Stromal cell of bone marrow (primary cell): ENCODE results near the gene RFLNA.
"Not testable (repeated sequence)": the region's sequence is repeated elsewhere in the genome, so short reads cannot be mapped to it uniquely, and the experiment has no call there.

Source experiments
- DNase-seq: peaks from one replicate; pipeline ENCODE4 v3.0.0-alpha.2; 2012; ENCODE audit warnings: low read depth

RFLNA gene

GRCh38 chr12:124319368-124320050 is 24.6 kb downstream of the RFLNA start:
- no peak for DNase-seq

DNA sequence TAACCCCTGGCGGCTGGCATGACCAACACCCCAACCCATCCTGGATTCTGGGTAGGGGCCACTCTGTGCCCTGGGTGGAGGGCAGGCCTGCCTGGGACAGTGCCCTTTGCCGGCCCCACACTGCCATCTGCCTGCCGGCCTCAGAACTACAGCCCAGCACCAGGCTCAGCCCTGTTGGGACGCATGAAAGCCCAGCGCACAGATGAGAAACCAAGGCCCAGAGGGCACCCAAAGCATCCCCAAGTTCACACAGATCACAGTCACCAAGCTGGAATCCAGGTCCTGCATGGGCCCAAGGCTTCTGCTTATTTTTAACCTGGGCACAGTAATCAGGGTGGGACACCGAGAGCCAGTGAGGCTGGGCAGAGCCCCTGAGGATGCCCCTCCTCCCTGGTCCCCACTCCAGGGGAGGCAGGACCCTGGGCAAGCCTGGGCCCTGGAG is 26.2 kb downstream of the RFLNA start:
- DNase-seq, result peak; percentile 22

DNA sequence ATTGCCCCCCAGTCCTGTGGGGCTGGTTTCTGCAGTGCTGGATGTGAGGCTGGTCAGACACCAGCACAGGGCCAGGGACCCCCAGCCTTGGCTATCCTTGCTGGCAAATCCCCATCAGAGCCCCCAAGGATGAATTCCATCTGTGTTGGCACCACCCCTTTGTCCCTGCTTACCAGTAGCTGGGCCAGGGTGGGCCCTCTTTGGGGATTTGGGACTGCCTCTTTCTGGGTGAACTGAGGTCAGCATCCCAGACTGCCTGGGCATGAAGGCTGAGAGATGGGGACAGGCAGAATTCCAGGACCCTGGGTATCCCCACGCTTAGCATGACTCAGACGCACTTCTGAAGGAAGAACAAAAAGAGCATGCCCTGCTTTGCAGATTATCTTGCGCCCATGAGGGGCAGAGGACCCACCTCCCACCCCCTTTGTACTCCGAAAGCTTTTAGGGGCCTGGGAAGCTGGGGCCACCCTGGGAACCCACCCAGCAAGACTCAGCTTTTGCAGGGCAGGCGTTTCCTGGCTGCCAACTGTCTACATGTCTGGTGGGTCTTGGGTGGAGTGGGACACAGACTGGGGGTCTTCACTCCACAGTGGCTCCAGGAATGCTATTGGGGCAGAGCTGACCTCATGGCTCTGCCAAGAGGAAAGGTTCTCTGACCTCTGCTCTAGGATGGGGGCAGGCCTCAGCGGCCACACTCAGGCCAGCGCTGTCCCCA is 26.8 kb downstream of the RFLNA start:
- no peak for DNase-seq

- DNase-seq, result no peak
These were observed 27.5 kb downstream of the RFLNA start for GRCh38 chr12:124322271-124322998.

DNA sequence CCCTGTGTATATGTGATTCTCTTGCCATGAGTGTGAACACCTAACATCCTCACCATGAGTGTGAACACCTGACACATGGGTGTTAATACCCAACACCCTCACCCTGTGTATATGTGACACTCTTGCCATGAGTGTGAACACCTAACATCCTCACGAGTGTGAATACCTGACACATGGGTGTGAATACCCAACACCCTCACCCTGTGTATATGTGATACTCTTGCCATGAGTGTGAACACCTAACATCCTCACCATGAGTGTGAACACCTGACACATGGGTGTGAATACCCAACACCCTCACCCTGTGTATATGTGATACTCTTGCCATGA is 28.1 kb downstream of the RFLNA start:
- DNase-seq, result not testable (repeated sequence)

DNA sequence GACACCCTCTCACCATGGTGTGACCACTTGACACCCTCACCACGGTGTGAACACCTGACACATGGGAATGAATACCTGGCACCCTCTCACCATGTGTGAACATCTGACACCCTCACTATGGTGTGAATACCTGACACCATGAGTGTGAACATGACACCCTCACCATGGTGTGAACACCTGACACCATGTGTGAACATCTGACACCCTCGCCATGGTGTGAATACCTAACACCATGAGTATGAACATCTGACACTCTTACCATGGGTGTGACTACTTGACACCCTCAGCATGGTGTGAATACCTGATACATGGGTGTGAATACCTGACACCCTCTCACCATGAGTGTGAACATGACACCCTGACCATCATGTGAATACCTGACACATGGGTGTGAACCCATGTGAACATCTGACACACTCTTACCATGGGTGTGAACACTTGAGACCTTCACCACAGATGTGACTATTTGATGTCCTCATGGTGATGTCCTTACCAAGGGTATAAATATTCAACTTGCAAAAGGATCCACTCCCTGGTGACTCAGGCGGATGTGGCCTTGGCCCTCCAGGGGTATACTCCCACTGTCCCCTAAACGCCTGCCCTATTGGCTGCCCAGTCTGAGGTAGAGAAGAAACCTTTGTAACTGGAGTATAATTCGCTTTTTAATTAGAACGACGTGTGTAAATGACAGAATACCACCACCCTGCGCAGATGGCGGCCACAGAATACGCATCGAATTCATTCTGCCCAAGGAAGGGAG is 29.1 kb downstream of the RFLNA start:
- DNase-seq, result no peak

DNA sequence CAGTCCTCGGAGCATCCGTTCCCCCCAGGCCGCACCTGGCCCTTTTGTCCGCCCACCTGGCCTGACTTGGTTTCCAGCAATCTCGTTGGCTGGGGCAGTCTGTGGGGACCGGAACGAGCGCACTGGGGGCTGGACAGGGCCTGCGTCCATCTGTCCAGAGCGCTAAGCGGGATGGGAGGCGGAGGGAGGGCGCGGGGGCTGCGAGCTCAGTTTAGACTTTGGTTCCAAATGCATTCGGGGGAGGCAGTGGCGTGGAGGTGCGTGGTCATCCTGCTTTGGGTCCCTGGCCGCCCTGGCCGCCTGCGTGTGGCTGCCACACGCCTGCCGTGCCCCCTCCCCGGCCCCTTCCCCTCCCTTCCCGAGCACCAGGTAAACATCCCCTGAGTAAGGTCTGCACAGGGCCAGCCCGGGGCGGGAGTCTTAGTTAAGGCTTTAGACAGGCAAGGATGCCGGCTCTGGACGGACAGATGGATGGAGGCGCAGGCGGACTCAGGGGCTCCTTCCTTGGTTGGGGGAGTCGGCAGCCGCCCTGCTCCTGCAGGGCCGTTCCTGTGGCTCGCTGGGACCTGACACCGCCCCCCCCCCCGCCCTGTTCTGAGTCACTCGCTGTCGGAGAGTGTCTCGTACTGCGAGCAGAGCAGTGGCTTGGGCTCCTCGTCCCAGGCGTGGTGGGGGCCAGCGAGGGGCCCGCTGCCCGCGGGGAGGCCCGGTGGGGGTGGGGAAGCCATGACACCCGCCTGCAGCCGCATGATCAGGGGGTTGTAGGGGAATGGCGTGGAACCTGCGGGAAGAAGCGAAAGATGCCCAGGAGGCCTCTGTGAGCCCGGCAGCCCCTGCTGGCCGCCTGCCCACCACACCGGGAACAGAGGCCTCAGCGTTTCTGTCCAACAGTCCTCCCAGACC is 30.2 kb downstream of the RFLNA start:
- DNase-seq, result no peak

DNA sequence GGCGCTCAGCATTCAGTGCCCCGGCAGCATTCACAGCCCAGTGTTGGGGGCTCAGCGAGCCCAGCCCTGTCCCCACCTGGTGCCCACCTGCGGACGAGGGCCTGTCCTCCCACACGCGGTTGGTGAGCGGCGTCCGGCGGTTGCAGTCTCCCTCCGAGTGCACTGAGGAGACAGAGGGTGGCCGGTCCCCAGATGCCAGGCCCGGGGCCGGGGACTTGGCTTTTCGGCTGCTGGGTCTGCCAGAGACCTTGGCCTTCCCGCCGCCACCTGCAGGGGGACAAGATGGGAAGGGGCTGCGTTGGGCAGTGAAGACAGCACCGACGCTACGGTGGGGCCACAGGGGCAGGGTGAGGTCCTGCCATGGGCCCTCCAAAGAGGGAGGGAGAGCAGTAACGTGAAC is 31.2 kb downstream of the RFLNA start:
- no peak for DNase-seq

DNA sequence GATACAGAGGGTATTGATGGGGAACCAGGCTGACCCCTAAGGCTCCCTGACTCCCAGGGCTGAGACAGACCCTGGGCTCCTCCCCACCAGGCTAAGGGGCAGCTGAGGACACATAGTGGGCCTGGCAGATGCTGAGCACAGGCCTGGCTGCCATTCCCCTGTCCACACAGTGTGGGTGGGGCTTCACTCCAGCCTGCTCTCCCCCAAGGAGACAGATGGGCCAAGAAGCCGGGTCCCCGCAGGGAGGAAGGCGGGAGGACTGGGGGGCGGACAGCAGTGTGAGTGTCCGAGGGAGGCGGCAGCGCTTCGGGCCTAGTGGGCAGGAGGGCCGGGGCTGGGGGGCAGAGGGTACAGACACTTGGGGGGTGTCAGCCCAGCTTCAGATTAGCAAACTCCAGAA is 32.0 kb downstream of the RFLNA start:
- DNase-seq, result no peak

DNA sequence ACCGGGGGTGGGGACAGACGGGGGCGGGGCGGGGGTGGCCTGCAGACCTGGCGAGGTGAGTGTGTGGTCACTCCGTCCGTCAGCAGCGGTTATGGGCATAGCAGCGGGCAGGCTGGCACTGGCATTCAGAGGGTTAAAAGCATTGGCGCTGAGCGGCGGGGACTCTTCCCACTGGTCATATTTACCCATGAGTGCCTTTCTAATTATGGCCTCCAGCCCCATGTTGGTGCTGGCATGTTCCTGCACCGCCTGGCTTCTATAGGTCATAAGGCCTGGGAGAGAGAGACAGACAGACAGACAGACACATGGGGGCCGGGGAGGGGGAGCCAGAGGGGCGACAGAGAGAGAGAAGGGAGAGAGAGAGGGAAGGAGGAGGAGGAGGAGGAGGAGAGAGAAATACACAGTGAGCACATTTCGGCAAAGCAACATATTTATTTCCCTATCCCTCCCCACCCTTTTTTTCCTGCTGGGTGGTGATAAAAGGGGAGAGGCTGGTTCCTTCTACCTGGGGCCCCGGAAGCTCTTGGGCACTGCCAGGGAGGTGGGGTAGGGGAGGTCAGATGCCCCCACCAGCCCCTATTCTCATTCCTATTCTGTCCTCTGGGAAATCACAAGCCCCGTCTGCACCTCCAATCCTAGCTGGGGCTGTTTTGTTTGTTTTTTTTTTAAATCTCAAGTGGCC is 32.6 kb downstream of the RFLNA start:
- no peak for DNase-seq

DNA sequence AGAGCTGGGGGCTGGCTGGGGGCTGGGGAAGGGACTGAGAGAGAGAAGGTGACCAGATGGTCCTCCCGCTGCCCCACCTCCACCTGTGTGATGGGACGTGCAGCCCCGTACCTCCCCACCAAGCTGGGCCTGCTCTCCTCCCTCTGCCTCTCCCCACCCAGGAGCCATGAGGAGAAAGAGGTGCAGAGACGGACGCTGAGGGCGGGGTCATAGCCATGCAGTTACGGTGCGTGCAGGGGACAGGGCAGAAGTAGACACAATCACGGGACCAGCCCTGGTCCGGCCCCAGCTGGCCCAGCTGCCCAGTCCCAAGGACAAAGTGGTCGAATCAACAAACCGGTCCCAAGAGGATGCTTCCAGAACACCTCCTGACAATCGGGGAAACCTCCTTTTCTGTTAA is 33.2 kb downstream of the RFLNA start:
- no peak for DNase-seq

GRCh38 chr12:124328636-124329035 is 33.7 kb downstream of the RFLNA start:
- no peak for DNase-seq

- no peak for DNase-seq
These were observed 37.3 kb downstream of the RFLNA start for GRCh38 chr12:124332058-124332672.

GRCh38 chr12:124332900-124333299 is 38.0 kb downstream of the RFLNA start:
- DNase-seq, result no peak

DNA sequence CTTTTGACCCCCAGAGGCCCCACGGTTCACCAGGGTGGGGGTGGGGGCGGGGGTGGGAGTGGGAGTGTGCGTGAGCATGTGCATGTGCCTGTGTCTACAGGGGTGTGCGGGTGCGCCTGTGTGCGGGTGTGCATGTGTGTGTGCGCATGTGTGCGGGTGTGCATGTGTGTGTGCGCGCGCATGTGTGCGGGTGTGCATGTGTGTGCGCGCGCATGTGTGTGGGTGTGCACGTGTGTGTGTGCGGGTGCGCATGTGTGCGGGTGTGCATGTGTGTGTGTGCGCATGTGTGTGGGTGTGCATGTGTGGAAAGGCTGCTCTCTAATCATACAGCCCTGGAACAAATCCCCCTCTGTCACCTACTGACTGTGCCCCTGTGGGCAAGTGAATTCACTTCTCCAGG is 38.8 kb downstream of the RFLNA start:
- DNase-seq, result no peak

- DNase-seq, result no peak
These were observed 39.4 kb downstream of the RFLNA start for GRCh38 chr12:124334266-124334665.

GRCh38 chr12:124334976-124335375 is 40.1 kb downstream of the RFLNA start:
- no peak for DNase-seq

- DNase-seq, result no peak
These were observed 40.7 kb downstream of the RFLNA start for GRCh38 chr12:124335426-124336183.

- DNase-seq, result no peak
These were observed 41.2 kb downstream of the RFLNA start for GRCh38 chr12:124336184-124336437.
